ES-I3 (cell line): Measurements from ENCODE around the gene NOS1AP.

Experiments used
- H3K36me3 ChIP-seq: 2 replicates; pipeline ENCODE4 v1.6.1; 2013; ENCODE audit warnings: mild to moderate bottlenecking, low read length, control low read depth, moderate library complexity; ENCODE audit not compliant: insufficient read depth
- H3K4me1 ChIP-seq: 2 replicates; pipeline ENCODE4 v1.6.1; 2013; ENCODE audit warnings: mild to moderate bottlenecking, control low read depth, low read length; ENCODE audit not compliant: insufficient read depth
- H3K9ac ChIP-seq: 2 replicates; pipeline ENCODE4 v1.6.1; 2013; ENCODE audit warnings: low read depth, mild to moderate bottlenecking, low read length, moderate library complexity
- H3K9me3 ChIP-seq: 2 replicates; pipeline ENCODE4 v1.6.1; 2013; ENCODE audit warnings: mild to moderate bottlenecking, low read length, moderate library complexity; ENCODE audit not compliant: control insufficient read depth, insufficient read depth

Gene NOS1AP

GRCh38 chr1:162270016-162270770 is 200.7 kb downstream of the NOS1AP start:
- no peak overlapping the region for H3K9ac ChIP-seq
- no peaks in the 10 kb centered on the region for H3K9me3 ChIP-seq
- no peaks in the 10 kb centered on the region for H3K36me3 ChIP-seq
- H3K4me1 ChIP-seq: no peaks in the 10 kb centered on the region

- Histone ChIP-seq H3K9me3 (no peaks in the 10 kb centered on the region), H3K9ac (no peak overlapping the region), H3K36me3 (no peaks in the 10 kb centered on the region), H3K4me1 (no peaks in the 10 kb centered on the region)
Measured at GRCh38 chr1:162271972-162272371, 202.5 kb downstream of the NOS1AP start.

- Histone ChIP-seq H3K4me1 (no peaks in the 10 kb centered on the region), H3K9ac (no peak overlapping the region), H3K9me3 (no peaks in the 10 kb centered on the region), H3K36me3 (no peaks in the 10 kb centered on the region)
Measured at GRCh38 chr1:162272419-162272818, 202.9 kb downstream of the NOS1AP start.

- H3K36me3 ChIP-seq: no peaks in the 10 kb centered on the region
Measured at GRCh38 chr1:162275622-162276175, 206.2 kb downstream of the NOS1AP start.

DNA sequence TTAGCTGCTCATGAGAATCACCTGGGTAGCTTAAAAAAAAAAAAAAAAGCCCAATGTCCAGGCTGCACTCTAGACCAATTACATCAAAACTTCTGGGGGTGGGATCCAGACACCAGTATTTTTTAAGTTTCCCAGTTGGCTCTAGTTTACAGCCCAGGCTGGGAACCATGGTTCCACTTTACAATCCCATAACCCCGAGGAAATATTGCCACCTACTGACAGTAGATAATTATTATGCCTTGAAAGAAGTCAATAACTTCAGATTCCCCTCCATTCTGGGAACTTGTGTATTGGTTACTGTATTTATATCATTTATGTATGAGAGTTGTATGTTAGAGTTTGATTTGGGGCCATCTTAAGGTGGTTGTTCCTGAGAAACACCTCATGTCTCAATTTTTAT is 207.0 kb downstream of the NOS1AP start:
- H3K9ac ChIP-seq: no peak overlapping the region
- H3K4me1 ChIP-seq: no peaks in the 10 kb centered on the region
- no peaks in the 10 kb centered on the region for H3K9me3 ChIP-seq
- H3K36me3 ChIP-seq: no peaks in the 10 kb centered on the region

More at GRCh38 chr1:162275622-162276175, 206.2 kb downstream of the NOS1AP start:
- no peak overlapping the region for H3K9ac ChIP-seq
- no peaks in the 10 kb centered on the region for H3K4me1 ChIP-seq
- H3K9me3 ChIP-seq: no peaks in the 10 kb centered on the region

DNA sequence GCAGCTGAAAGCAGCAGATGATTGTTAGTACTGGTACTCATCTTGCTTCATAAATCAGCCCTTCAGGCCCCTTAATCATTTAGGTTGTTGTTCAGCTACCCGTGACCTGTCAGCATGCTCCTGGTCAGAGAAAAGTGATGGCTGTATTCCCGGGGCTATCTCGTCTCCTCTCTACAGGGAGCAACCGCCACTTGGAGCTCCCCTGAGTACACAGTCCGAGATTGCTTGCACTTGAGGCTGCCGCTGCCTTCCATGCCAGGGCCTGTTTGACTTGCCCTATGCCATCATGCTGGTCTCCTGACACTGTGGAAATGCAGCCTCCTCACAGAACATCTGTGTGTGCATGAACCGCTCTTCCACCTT is 209.6 kb downstream of the NOS1AP start:
- H3K9me3 ChIP-seq: no peaks in the 10 kb centered on the region
- no peak overlapping the region for H3K9ac ChIP-seq
- H3K36me3 ChIP-seq: no peaks in the 10 kb centered on the region
- no peaks in the 10 kb centered on the region for H3K4me1 ChIP-seq

- Histone ChIP-seq H3K4me1 (no peaks in the 10 kb centered on the region), H3K9me3 (no peaks in the 10 kb centered on the region), H3K9ac (no peak overlapping the region), H3K36me3 (no peaks in the 10 kb centered on the region)
Measured at GRCh38 chr1:162281426-162281825, 211.9 kb downstream of the NOS1AP start.

GRCh38 chr1:162283657-162284056 is 214.2 kb downstream of the NOS1AP start:
- H3K9ac ChIP-seq: no peak overlapping the region
- H3K36me3 ChIP-seq: no peaks in the 10 kb centered on the region
- H3K4me1 ChIP-seq: no peaks in the 10 kb centered on the region
- H3K9me3 ChIP-seq: no peaks in the 10 kb centered on the region

- Histone ChIP-seq H3K36me3 (no peaks in the 10 kb centered on the region), H3K9ac (no peak overlapping the region), H3K4me1 (no peaks in the 10 kb centered on the region), H3K9me3 (no peaks in the 10 kb centered on the region)
Measured at GRCh38 chr1:162284206-162284955, 214.9 kb downstream of the NOS1AP start.

DNA sequence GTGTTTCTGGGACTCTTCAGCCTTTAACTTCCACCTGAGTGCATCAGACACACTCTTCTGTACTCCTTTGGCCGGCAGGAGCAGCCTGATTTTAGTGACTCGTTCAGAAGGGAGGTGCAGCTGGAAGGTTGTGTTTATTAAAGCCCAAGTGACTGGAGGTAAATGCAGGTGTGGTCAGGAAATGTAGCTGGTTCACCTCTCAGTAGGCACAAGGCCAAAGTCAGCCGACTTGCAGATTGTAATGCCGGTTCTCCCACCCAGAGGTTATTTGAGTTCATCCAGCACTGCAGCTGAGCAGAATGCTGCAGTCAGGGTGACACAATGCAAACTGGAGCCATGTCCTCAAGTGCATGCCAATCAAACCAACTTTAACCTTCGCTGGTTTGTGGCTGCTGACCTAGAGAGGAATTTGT is 215.7 kb downstream of the NOS1AP start:
- no peaks in the 10 kb centered on the region for H3K9me3 ChIP-seq
- H3K36me3 ChIP-seq: no peaks in the 10 kb centered on the region
- H3K4me1 ChIP-seq: no peaks in the 10 kb centered on the region
- H3K9ac ChIP-seq: no peak overlapping the region

GRCh38 chr1:162291000-162291399 is 221.5 kb downstream of the NOS1AP start:
- 0 out of 2 replicates have a peak, but pooled peaks cover 4% of the 10 kb centered on the region for H3K4me1 ChIP-seq

DNA sequence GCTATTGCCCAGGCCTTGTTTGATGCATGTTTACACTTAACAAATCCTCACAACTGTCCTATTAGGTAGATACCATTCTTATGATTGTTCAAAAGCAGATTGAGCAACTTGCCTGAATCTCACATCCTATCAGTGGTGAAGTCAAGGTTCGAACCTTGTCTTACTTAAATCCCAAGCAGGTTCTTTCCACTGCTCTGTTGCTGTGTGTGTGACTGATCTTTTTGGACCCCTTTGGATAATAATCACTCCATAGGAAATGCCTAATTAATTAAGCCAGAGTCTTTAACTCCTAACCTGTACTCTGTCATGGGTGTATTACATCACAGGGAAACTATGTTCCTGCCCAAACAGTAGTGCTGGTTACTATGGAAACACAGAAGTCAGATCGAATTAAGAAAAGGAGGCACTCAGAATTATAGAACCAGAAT is 222.9 kb downstream of the NOS1AP start:
- Histone ChIP-seq H3K9me3 (no peaks in the 10 kb centered on the region), H3K36me3 (no peaks in the 10 kb centered on the region), H3K9ac (no peak overlapping the region), H3K4me1 (0 out of 2 replicates have a peak, but pooled peaks cover 4% of the 10 kb centered on the region)

More at GRCh38 chr1:162291000-162291399, 221.5 kb downstream of the NOS1AP start:
- no peaks in the 10 kb centered on the region for H3K36me3 ChIP-seq
- no peak overlapping the region for H3K9ac ChIP-seq
- no peaks in the 10 kb centered on the region for H3K9me3 ChIP-seq

DNA sequence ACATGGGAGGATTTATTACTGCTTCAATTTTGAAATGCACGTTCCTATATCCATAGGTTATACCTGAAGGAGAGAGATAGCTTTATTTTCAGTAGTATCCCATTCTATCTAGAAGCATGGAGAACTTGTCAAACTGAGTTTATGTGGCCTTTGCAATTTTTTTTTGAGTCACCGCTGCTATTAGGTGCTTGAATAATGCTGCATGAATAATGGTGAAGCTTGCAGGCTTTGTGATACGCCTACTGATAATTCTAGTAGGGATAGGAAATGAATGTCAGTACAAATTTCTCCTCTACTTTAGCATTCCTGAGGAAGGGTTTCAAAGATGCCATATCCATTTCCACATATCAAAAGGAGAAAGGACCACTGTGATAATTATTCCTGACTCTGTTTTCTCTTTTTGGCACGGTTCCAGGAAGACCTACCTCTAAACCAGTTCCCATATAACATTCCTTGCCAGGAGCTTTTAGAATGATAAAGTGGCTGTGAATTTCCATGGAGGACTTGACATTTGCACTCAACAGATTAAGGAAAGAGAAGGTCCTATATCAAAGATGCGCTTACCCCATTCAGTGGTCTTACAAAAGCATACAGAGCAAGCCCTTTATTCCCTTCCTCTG is 223.7 kb downstream of the NOS1AP start:
- Histone ChIP-seq H3K36me3 (no peaks in the 10 kb centered on the region), H3K9ac (no peak overlapping the region)

DNA sequence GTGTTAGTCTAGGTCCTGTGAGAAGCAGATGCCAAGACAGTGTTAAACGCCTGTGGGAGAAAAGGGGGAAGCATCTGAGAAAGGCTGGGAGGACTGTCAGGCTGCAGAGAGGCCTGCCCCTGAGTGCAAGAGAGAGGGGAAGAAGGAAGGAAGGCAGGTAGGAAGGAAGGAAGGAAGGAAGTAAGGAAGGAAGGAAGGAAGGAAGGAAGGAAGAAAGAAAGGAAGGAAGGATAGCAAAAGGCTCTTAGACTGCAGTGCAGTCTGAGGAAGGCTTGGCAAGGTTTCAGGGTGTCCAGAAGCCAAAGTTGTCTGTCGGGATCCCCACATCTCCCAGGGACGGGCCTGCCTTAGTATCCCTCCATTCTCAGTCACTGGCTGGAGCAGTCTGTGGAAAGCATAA is 224.5 kb downstream of the NOS1AP start:
- H3K9ac ChIP-seq: no peak overlapping the region
- H3K4me1 ChIP-seq: 0 out of 2 replicates have a peak, but pooled peaks cover 4% of the 10 kb centered on the region
- no peaks in the 10 kb centered on the region for H3K9me3 ChIP-seq
- H3K36me3 ChIP-seq: no peaks in the 10 kb centered on the region

More for the DNA sequence above, 223.7 kb downstream of the NOS1AP start:
- Histone ChIP-seq H3K9me3 (no peaks in the 10 kb centered on the region), H3K4me1 (0 out of 2 replicates have a peak, but pooled peaks cover 4% of the 10 kb centered on the region)
